Keratinocyte (primary cell): ENCODE results near the gene R3HDM2. TPM values are rescaled to one million over a fixed set of nuclear protein-coding genes. Genes with fewer than 3 reads are reported as not detected.

Experiments used
- DNase-seq: peaks from one replicate; pipeline ENCODE4 v3.0.0-alpha.2; 2011; ENCODE audit warnings: low read depth, missing footprints, low spot score
- FAIRE-seq: peaks from 2 replicates; lab custom pipeline; 2011; peaks lifted over from hg19 to GRCh38; lab: Jason Lieb, UNC
- H2AFZ ChIP-seq: 2 replicates; pipeline ENCODE4 v1.6.0; 2012; ENCODE audit warnings: low read length, control low read depth, inconsistent platforms; ENCODE audit not compliant: control insufficient read depth
- H3K27ac ChIP-seq: 2 replicates; pipeline ENCODE4 v1.5.1; 2011; ENCODE audit warnings: low read length; ENCODE audit not compliant: control insufficient read depth, insufficient read depth
- H3K27me3 ChIP-seq: 3 replicates; pipeline ENCODE4 v1.6.0; 2011; ENCODE audit warnings: low read length; ENCODE audit not compliant: control insufficient read depth, insufficient read depth; ENCODE audit errors: extremely low read depth
- H3K36me3 ChIP-seq, 2 experiments: 2 replicates in 1 of 2; 3 replicates in 1 of 2; pipeline ENCODE4 v1.5.1; 2011; ENCODE audit warnings: low read length in 2 of 2, mild to moderate bottlenecking in 1 of 2; ENCODE audit not compliant: control insufficient read depth in 2 of 2, insufficient read depth in 2 of 2; ENCODE audit errors: extremely low read depth in 1 of 2
- H3K4me1 ChIP-seq: 3 replicates; pipeline ENCODE4 v1.5.1; 2011; ENCODE audit warnings: low read length; ENCODE audit not compliant: control insufficient read depth, insufficient read depth; ENCODE audit errors: extremely low read depth
- H3K4me2 ChIP-seq: 3 replicates; pipeline ENCODE4 v1.6.0; 2011; ENCODE audit warnings: low read depth, low read length; ENCODE audit not compliant: control insufficient read depth, insufficient read depth; ENCODE audit errors: extremely low read depth
- H3K4me3 ChIP-seq, 3 experiments: fragments of 200-600 bp in 1 of 3; sonication (generic) in 1 of 3; 2 replicates in 2 of 3; 3 replicates in 1 of 3; pipeline ENCODE4 v1.5.1; 2011 to 2016; ENCODE audit warnings: low read length in 3 of 3, mild to moderate bottlenecking in 3 of 3, control low read depth in 2 of 3, inconsistent platforms in 1 of 3, low read depth in 1 of 3, mixed read lengths in 1 of 3, mixed run types in 1 of 3, moderate library complexity in 1 of 3; ENCODE audit not compliant: control insufficient read depth in 2 of 3, insufficient read depth in 2 of 3; ENCODE audit errors: extremely low read depth in 1 of 3
- H3K79me2 ChIP-seq: 2 replicates; pipeline ENCODE4 v1.6.0; 2012; ENCODE audit warnings: low read length; ENCODE audit not compliant: control insufficient read depth, insufficient read depth
- H3K9ac ChIP-seq: 3 replicates; pipeline ENCODE4 v1.6.0; 2011; ENCODE audit warnings: low read length; ENCODE audit not compliant: control insufficient read depth, insufficient read depth; ENCODE audit errors: extremely low read depth
- H3K9me1 ChIP-seq: 3 replicates; pipeline ENCODE4 v1.6.0; 2011; ENCODE audit warnings: low read length; ENCODE audit not compliant: control insufficient read depth, insufficient read depth; ENCODE audit errors: extremely low read depth
- H3K9me3 ChIP-seq: 2 replicates; pipeline ENCODE4 v1.5.1; 2012; ENCODE audit warnings: low read depth, low read length; ENCODE audit not compliant: control insufficient read depth
- H4K20me1 ChIP-seq: 3 replicates; pipeline ENCODE4 v1.6.0; 2011; ENCODE audit warnings: low read length; ENCODE audit not compliant: control insufficient read depth, insufficient read depth; ENCODE audit errors: extremely low read depth
- EZH2 ChIP-seq: IDR thresholded peaks from one replicate; pipeline ENCODE4 v1.6.1; 2012; ENCODE audit warnings: inconsistent platforms, mild to moderate bottlenecking, low read length, moderate library complexity
- dilution Hi-C: fragments of 300-500 bp; cut with MboI; formaldehyde crosslinking; loops from one replicate; pipeline ENCODE4 v1.7.0; 2020; ENCODE audit warnings: low sequenced_read_pairs; ENCODE audit not compliant: extremely low pct_ligation_motif_present
- polyA plus RNA-seq, 5 experiments: library from polyadenylated mRNA; depleted of rRNA in 3 of 5; stranded (reverse) in 3 of 5; stranded (forward) in 1 of 5; unstranded in 1 of 5; fragments of >200 nt; gene quantifications; 1 replicate in 1 of 5; 2 replicates in 3 of 5; 3 replicates in 1 of 5; pipeline versions ENCODE4 v1.2.1 to v1.2.3, GENCODE V29; 2011 to 2012; ENCODE audit warnings: missing spikeins in 2 of 5, low read depth in 1 of 5, low replicate concordance in 1 of 5
- TF ChIP-seq, protein P1 (sequence below), 3 experiments: IDR thresholded peaks in 1 of 3; conservative IDR thresholded peaks in 1 of 3; optimal IDR thresholded peaks in 1 of 3; 2 replicates in 2 of 3; 3 replicates in 1 of 3; pipeline versions ENCODE3 to v1.5.1; 2011; ENCODE audit warnings: low read length in 3 of 3, mild to moderate bottlenecking in 3 of 3, moderate library complexity in 2 of 3, control low read depth in 1 of 3, inconsistent platforms in 1 of 3; ENCODE audit not compliant: insufficient read depth in 2 of 3; ENCODE audit errors: extremely low read depth in 1 of 3

Gene R3HDM2
- polyA plus RNA-seq, 1 donor (not counting 4 experiments of a cell fraction or from before 2014, with no cell fraction given) = 11.1 TPM

DNA sequence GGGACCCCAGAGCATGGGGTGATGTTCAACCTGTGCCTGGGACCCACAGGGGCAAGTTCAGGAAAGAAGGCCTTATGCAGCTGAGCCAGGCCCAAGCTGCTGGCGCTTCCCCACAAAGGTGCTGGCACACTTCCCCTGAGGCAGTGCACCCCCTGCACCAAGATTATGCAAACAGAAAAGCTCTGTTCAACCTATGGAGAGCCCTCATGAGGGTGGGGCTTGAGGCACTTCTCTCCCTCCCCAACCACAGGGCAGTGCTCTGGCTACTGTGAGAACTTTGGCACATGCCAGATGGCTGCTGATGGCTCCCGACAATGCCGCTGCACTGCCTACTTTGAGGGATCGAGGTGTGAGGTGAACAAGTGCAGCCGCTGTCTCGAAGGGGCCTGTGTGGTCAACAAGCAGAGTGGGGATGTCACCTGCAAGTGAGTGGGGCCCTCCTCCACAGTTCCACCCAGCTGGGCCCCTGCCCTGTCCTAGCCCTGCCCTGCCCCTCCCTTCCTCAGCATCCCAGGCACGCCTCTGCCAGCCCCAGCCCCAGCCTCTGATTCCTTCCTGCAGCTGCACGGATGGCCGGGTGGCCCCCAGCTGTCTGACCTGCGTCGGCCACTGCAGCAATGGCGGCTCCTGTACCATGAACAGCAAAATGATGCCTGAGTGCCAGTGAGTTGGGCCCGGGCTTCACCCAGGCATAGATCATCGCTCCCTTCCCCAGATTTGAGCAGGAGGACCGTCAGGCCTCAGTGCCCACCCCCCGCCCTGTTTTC, 219.7 kb downstream of the R3HDM2 start:
- Histone ChIP-seq H3K27me3 (peaks cover 16% of the 10 kb centered on the region), H2AFZ (no peak overlapping the region), H3K36me3 (peaks cover 0 to 13% of the 10 kb centered on the region in 2 experiments), H3K79me2 (no peaks in the 10 kb centered on the region), H3K4me1 (peaks cover 17% of the 10 kb centered on the region), H3K27ac (no peak overlapping the region), H3K9me3 (no peaks in the 10 kb centered on the region), H3K9ac (no peak overlapping the region), H3K9me1 (no peaks in the 10 kb centered on the region), H3K4me2 (no peak overlapping the region), H4K20me1 (no peaks in the 10 kb centered on the region), H3K4me3 (no peak overlapping the region)
- dilution Hi-C loops = no loop called here
- FAIRE-seq = no peak
- no peak for TF ChIP-seq EZH2
- TF ChIP-seq, protein P1, sequence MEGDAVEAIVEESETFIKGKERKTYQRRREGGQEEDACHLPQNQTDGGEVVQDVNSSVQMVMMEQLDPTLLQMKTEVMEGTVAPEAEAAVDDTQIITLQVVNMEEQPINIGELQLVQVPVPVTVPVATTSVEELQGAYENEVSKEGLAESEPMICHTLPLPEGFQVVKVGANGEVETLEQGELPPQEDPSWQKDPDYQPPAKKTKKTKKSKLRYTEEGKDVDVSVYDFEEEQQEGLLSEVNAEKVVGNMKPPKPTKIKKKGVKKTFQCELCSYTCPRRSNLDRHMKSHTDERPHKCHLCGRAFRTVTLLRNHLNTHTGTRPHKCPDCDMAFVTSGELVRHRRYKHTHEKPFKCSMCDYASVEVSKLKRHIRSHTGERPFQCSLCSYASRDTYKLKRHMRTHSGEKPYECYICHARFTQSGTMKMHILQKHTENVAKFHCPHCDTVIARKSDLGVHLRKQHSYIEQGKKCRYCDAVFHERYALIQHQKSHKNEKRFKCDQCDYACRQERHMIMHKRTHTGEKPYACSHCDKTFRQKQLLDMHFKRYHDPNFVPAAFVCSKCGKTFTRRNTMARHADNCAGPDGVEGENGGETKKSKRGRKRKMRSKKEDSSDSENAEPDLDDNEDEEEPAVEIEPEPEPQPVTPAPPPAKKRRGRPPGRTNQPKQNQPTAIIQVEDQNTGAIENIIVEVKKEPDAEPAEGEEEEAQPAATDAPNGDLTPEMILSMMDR (optimal IDR thresholded peaks at IDR 0.05 in 1 of 3, IDR thresholded peaks at IDR 0.05 in 1 of 3, conservative IDR thresholded peaks at IDR 0.05 in 1 of 3; ENCODE audit: extremely low read depth in 1 of 3, insufficient read depth in 2 of 3, low read length in 3 of 3) = no peak
- DNase-seq = no peak

DNA sequence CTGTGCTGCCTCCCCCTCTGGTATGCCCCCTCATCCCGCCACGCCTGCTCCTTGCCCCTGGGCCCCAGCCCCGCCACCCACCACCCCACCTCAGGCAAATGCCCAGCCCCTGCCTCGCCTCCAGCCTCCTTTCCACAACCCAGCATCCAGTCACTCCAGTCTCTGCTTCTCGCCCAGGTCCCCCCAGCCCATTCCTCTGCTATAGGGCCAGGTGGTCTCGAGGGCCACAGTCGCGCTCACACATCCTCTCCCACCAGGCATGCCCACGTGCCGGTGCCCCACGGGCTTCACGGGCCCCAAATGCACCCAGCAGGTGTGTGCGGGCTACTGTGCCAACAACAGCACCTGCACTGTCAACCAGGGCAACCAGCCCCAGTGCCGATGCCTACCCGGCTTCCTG, 220.4 kb downstream of the R3HDM2 start:
- Histone ChIP-seq H3K9me3 (no peaks in the 10 kb centered on the region), H3K9me1 (no peaks in the 10 kb centered on the region), H4K20me1 (no peaks in the 10 kb centered on the region), H3K4me2 (no peak overlapping the region), H3K36me3 (peaks cover 0 to 17% of the 10 kb centered on the region in 2 experiments), H3K4me1 (peaks cover 12% of the 10 kb centered on the region), H3K9ac (no peak overlapping the region), H3K4me3 (no peak overlapping the region), H2AFZ (no peak overlapping the region), H3K27ac (no peak overlapping the region), H3K79me2 (no peaks in the 10 kb centered on the region), H3K27me3 (peaks cover 10% of the 10 kb centered on the region)
- no peak for TF ChIP-seq EZH2
- TF ChIP-seq, protein P1 (optimal IDR thresholded peaks at IDR 0.05 in 1 of 3, IDR thresholded peaks at IDR 0.05 in 1 of 3, conservative IDR thresholded peaks at IDR 0.05 in 1 of 3; ENCODE audit: extremely low read depth in 1 of 3, insufficient read depth in 2 of 3, low read length in 3 of 3) = no peak
- DNase-seq (no peak), FAIRE-seq (no peak)
- dilution Hi-C loops = no loop called here
